Body of pancreas (tissue), 4 donors: ENCODE results near the gene DNAAF2.

Experiments
- POLR2A ChIP-seq, 3 donors: fragments of 450-650 bp; IDR thresholded peaks; one replicate each; pipeline ENCODE4 v1.6.1; 2016; ENCODE audit warnings: antibody characterized with exemption in 3 of 3, mild to moderate bottlenecking in 2 of 3
- TF ChIP-seq, protein P1 (sequence below), 7 experiments: fragments of 450-650 bp in 4 of 7; fragments of 200-600 bp in 3 of 7; sonication (generic) in 3 of 7; IDR thresholded peaks; one replicate each; pipeline ENCODE4 v1.5.1; 2016 to 2019; ENCODE audit warnings: antibody characterized with exemption in 7 of 7

DNA sequence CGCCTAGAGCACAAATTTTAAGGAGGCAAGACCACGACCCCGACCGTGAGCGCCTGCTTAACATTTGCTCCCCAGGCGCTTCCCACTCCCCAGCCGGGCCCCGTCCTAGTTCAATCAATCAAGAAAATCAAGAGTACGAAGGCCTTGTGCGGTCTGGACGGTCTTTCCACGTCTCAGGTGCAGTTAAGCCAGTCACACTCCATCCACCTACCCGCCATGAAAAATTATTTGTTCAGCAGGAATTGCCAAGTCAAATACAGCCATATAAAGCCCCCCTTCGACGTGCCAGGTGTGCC lies 36.9 kb downstream of the DNAAF2 start:
- no peak for TF ChIP-seq POLR2A (IDR thresholded peaks at IDR 0.05)
- TF ChIP-seq, protein P1, sequence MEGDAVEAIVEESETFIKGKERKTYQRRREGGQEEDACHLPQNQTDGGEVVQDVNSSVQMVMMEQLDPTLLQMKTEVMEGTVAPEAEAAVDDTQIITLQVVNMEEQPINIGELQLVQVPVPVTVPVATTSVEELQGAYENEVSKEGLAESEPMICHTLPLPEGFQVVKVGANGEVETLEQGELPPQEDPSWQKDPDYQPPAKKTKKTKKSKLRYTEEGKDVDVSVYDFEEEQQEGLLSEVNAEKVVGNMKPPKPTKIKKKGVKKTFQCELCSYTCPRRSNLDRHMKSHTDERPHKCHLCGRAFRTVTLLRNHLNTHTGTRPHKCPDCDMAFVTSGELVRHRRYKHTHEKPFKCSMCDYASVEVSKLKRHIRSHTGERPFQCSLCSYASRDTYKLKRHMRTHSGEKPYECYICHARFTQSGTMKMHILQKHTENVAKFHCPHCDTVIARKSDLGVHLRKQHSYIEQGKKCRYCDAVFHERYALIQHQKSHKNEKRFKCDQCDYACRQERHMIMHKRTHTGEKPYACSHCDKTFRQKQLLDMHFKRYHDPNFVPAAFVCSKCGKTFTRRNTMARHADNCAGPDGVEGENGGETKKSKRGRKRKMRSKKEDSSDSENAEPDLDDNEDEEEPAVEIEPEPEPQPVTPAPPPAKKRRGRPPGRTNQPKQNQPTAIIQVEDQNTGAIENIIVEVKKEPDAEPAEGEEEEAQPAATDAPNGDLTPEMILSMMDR (IDR thresholded peaks at IDR 0.05): no peak
